GM12801 (cell line): Measurements from ENCODE around the gene FRMD5.

Source experiments
- TF ChIP-seq, protein P1 (sequence below): IDR thresholded peaks from one replicate; pipeline ENCODE4 v1.5.1; 2011; ENCODE audit warnings: control low read depth; ENCODE audit not compliant: insufficient read length; ENCODE audit errors: extremely low read depth

FRMD5 gene

DNA sequence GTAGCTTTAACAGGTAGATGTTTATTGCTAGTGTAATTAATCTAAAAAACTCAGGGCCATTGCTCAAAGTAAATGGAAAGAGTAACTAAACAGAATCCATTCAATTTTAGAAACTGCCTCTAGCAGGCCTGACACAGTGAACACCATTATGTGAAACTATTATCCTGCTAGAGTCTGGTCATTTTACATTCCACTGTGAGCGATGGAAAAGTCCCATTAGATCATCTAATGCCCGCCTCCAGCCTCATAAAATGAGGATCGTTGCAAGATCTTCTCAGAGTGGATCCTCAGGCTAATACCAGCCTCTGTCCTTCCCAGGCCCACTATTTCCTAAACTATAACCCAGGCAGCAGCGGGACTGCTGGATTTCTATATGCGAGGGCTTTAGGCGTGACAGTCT, 260.6 kb downstream of the FRMD5 start:
- TF ChIP-seq, protein P1, sequence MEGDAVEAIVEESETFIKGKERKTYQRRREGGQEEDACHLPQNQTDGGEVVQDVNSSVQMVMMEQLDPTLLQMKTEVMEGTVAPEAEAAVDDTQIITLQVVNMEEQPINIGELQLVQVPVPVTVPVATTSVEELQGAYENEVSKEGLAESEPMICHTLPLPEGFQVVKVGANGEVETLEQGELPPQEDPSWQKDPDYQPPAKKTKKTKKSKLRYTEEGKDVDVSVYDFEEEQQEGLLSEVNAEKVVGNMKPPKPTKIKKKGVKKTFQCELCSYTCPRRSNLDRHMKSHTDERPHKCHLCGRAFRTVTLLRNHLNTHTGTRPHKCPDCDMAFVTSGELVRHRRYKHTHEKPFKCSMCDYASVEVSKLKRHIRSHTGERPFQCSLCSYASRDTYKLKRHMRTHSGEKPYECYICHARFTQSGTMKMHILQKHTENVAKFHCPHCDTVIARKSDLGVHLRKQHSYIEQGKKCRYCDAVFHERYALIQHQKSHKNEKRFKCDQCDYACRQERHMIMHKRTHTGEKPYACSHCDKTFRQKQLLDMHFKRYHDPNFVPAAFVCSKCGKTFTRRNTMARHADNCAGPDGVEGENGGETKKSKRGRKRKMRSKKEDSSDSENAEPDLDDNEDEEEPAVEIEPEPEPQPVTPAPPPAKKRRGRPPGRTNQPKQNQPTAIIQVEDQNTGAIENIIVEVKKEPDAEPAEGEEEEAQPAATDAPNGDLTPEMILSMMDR = no peak

DNA sequence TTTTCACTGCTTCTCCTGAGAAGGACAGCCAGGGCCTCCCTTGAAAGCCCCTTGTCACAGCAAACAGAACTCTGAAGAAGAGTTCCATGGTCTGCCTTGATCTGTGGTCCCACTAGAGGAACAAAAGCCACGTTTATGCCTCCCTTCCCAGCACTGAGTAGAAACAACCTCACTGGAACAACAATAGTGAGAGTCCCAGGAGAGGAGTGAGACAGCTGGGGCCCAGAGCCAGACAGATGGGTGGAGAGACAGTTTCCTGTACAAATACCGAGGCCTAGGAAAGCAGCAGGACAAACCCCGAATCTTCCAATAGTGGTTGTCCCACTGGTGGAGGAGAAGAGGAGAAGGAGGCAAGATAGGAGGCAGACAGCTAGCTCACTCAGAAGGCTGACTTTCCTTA, 262.2 kb downstream of the FRMD5 start:
- TF ChIP-seq, protein P1 = no peak

DNA sequence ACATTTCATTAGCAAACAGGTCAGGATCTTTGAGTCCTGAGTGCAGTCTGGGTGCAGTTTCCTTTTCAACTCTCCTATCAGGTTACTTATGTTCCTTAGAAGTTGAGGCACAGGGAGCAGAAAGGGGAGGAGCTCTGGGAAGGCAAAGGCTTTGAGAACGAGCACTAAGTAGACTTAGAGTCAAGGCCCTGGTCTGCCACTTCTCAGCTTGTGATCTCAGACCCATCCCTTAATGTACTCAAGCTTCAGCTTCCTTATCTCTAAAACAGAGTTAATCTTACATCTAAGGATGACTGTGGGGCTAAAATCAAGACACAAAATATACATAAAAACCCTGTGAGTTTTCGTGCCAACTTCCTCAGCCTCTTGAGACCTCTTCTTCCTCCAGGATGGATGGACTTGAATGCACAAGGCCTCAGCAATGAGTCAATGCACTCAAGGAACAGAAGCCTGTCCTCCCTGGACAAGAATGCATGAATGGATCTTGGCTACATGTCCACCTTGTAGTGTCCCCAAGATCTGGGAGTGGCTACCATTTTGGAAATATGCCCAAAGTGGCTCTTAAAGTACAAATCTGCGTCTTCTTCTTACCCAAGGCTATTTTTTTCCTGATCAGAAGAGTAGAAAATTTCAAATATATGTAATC, 263.2 kb downstream of the FRMD5 start:
- TF ChIP-seq, protein P1 = no peak

DNA sequence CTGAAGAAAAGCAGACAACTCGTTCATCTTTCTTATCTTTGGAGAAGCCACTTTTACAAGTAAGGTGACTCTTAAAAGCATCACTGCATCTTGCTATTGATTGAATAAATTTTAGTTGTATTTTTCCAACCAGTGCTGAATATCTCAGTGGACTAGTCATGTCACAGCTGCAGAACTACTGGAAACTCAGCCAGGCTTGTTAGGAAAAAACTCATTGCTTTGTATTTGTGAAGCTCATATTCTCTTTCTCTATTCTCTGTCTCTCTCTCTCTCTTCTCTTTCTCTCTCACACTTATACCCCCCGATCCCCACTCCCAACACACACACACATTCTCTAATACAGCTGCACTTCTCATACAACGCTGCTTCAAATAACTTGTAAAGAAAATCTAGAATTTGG, 264.0 kb downstream of the FRMD5 start:
- TF ChIP-seq, protein P1 = no peak

DNA sequence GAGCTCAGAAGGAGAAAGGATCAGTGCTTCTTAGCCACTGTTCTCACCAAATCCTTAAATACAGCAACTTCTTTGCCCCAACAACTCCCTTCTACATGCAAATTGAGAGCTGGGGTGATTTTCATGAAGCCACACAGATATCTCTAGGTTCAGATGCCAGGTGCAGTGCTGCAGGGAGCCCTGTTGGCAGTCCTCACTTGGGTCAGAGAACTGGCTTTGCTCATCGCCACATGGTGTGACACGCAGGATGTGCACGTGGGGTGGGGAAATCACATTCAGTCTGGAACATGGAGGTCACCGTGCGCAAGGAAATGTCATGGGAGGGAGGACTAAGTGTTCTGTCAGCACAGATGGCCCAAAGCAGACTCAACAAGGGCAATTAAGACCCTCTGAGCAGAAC, 264.5 kb downstream of the FRMD5 start:
- TF ChIP-seq, protein P1 = no peak

DNA sequence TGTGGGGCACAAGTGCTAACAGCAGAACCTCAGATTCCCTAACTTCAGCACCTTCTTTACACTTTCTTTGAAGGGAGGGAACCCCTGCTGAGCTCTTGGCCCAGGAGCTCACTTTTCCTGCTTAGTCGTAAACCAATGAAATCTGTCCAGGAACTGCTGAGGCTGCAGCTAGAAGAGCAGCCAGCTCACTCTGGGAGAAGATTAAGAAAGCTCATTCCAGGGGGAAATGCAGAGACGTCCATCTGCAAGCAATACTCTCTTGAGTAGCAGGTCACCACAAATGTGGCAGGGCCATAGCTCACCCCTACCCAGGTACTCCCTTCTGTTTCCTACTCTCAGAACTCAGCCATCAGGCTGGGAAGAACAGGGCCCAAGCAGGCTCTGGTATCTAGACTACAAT, 265.0 kb downstream of the FRMD5 start:
- TF ChIP-seq, protein P1 = no peak

DNA sequence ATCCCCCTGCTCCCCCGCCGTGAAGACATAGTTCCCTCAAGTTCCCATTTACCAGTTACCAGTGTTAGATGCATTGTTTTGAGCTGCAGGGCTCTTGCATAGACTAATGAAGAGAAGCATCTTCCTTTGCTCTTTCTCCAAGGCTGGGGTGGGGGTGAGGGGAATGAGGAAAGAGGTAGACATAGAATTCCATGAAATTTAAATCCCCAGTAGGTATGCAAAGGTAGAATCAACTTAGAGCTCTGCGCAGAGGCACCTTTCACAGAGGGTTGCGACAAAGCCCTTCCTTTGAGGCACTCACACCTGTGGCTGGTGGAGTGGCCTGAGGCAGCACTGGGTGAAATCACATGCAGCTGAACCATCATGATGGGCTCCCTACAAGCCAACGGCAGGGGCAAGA, 266.9 kb downstream of the FRMD5 start:
- TF ChIP-seq, protein P1 = no peak
